ENCODE results near the gene ABLIM2. TPM values are rescaled to one million over a fixed set of nuclear protein-coding genes. Genes with fewer than 3 reads are reported as not detected.

ABLIM2 gene
- total RNA-seq, 4 donors from 2014 or later = 4.2 to 28.5 (median 8.7) TPM

DNA sequence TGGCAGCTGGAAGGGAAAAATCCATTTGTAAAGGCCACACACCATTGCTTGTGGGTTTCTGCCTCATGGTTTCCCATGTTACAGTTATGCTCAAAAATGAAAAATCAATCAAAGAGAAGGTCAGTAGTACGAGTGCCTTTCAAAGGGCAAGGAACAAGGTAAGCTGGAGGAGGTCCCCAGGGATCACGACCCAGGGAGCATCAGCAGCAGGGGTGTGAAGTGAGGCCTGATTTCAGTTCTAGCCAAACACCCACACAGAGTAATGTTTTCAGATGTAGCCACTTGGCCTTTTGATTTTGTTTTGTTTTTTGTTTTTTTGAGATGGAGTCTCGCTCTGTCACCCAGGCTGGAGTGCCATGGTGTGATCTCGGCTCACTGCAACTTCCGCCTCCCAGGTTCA lies 149.5 kb downstream of the ABLIM2 start:
- no peaks in the 10 kb centered on the region for H3K9me3 ChIP-seq
- H3K36me3 ChIP-seq = peaks cover 7 to 30% (median 14%) of the 10 kb centered on the region in 4 donors
- H3K4me3 ChIP-seq = no peak overlapping the region
- WGBS = 93% methylated on average over 5 of the region's 5 CpGs
- no peaks in the 10 kb centered on the region for H3K27me3 ChIP-seq
- peaks cover 0 to 16% (median 11%) of the 10 kb centered on the region in 4 donors for H3K4me1 ChIP-seq
- TF ChIP-seq POLR2A (IDR thresholded peaks at IDR 0.05; ENCODE audit: low read depth) (no peak), POLR2AphosphoS5 (IDR thresholded peaks at IDR 0.05) (no peak), EP300 (IDR thresholded peaks at IDR 0.05) (no peak)
- TF ChIP-seq, protein P1, sequence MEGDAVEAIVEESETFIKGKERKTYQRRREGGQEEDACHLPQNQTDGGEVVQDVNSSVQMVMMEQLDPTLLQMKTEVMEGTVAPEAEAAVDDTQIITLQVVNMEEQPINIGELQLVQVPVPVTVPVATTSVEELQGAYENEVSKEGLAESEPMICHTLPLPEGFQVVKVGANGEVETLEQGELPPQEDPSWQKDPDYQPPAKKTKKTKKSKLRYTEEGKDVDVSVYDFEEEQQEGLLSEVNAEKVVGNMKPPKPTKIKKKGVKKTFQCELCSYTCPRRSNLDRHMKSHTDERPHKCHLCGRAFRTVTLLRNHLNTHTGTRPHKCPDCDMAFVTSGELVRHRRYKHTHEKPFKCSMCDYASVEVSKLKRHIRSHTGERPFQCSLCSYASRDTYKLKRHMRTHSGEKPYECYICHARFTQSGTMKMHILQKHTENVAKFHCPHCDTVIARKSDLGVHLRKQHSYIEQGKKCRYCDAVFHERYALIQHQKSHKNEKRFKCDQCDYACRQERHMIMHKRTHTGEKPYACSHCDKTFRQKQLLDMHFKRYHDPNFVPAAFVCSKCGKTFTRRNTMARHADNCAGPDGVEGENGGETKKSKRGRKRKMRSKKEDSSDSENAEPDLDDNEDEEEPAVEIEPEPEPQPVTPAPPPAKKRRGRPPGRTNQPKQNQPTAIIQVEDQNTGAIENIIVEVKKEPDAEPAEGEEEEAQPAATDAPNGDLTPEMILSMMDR (IDR thresholded peaks at IDR 0.05) = no peak
- intact Hi-C loops (cut with DNase I) = no loop called here
- no peak for DNase-seq (ENCODE audit: extremely low spot score)
- no peak overlapping the region for H3K27ac ChIP-seq (replicated peaks in 1 of 4)

DNA sequence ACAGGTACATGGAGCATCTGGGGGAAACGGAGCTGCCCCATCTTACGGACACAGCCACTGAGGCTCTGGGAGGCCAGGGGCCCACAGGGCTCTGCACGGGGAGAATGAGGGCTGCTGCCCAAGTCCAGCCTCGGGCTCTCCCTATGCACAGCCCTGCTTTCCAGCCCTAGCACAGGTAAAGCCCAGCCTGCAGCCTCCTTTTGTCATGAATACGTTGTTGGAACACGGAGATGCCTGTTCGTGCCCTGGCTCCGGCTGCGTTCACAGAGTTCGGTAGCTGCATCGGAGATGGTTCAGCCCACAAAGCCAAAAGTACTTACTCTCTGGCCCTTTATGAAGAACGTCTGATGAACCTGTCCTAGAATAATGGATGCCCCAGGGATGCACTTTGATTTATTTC lies 150.2 kb downstream of the ABLIM2 start:
- TF ChIP-seq, protein P1 (IDR thresholded peaks at IDR 0.05) = no peak
- no peak for TF ChIP-seq POLR2A (IDR thresholded peaks at IDR 0.05; ENCODE audit: low read depth)
- no peak for TF ChIP-seq EP300 (IDR thresholded peaks at IDR 0.05)
- no peak for TF ChIP-seq POLR2AphosphoS5 (IDR thresholded peaks at IDR 0.05)
- Histone ChIP-seq H3K27me3 (no peaks in the 10 kb centered on the region), H3K27ac (replicated peaks in 1 of 4) (no peak overlapping the region), H3K9me3 (no peaks in the 10 kb centered on the region), H3K4me1 (peaks cover 0 to 16% (median 11%) of the 10 kb centered on the region in 4 donors), H3K4me3 (no peak overlapping the region), H3K36me3 (peaks cover 7 to 30% (median 14%) of the 10 kb centered on the region in 4 donors)
- WGBS = 93% methylated on average over 10 of the region's 12 CpGs
- intact Hi-C loops (cut with DNase I) = no loop called here
- no peak for DNase-seq (ENCODE audit: extremely low spot score)

DNA sequence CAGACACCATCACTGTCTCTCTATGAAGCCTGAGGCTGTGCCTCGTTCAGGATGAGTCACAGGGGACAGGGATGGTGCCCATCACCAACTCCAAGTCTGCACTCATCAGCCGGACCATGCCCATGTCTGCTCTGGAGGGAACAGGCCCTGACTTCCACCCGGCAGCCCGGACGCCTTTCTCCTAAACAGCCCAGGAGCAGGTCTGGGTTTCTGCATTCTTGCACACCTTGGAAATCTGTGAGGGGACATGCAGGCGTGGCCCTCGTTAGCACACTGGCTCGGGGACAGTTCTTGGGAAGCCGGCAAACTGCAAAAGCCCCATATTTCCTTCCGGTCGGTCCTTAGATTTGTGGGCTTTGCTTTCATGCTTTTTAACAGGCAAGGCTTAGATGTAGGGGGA lies 151.0 kb downstream of the ABLIM2 start:
- no peak overlapping the region for H3K4me3 ChIP-seq
- no peaks in the 10 kb centered on the region for H3K27me3 ChIP-seq
- no peak overlapping the region for H3K27ac ChIP-seq (replicated peaks in 1 of 4)
- intact Hi-C loops (cut with DNase I) = no loop called here
- peaks cover 7 to 30% (median 14%) of the 10 kb centered on the region in 4 donors for H3K36me3 ChIP-seq
- 86% methylated on average over 10 of the region's 11 CpGs for WGBS
- DNase-seq (ENCODE audit: extremely low spot score) = no peak
- peaks cover 0 to 16% (median 11%) of the 10 kb centered on the region in 4 donors for H3K4me1 ChIP-seq
- no peak for TF ChIP-seq POLR2AphosphoS5 (IDR thresholded peaks at IDR 0.05)
- TF ChIP-seq, protein P1 (IDR thresholded peaks at IDR 0.05) = no peak
- no peak for TF ChIP-seq EP300 (IDR thresholded peaks at IDR 0.05)
- no peak for TF ChIP-seq POLR2A (IDR thresholded peaks at IDR 0.05; ENCODE audit: low read depth)
- H3K9me3 ChIP-seq = no peaks in the 10 kb centered on the region

DNA sequence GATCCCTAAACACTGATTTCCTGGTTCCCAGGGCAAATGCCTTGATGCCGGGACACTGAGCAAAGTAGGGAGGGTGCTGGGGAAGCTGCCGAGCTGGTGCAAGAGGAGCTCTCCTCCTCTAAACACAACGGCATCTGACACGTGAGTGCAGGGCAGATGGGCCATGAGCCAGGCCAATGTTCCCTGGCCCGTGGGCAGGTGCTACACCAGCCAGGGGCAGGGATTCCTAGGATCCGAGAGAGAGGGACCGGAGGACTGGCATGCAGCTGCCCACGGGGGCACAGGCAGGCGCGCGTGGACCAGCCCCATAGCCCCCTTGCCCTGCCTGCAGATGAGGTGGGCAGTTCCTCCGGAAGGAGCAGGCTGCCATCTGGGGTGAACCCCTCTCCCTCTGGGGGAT lies 152.1 kb downstream of the ABLIM2 start:
- TF ChIP-seq EP300 (IDR thresholded peaks at IDR 0.05) = no peak
- TF ChIP-seq, protein P1 (IDR thresholded peaks at IDR 0.05) = no peak
- TF ChIP-seq POLR2A (IDR thresholded peaks at IDR 0.05; ENCODE audit: low read depth) = no peak
- TF ChIP-seq POLR2AphosphoS5 (IDR thresholded peaks at IDR 0.05) = no peak
- H3K4me3 ChIP-seq = no peak overlapping the region
- 78% methylated on average over 8 of the region's 12 CpGs for WGBS
- H3K27me3 ChIP-seq = no peaks in the 10 kb centered on the region
- H3K4me1 ChIP-seq = peaks cover 0 to 16% (median 10%) of the 10 kb centered on the region in 4 donors
- peaks cover 7 to 30% (median 14%) of the 10 kb centered on the region in 4 donors for H3K36me3 ChIP-seq
- no peak for DNase-seq (ENCODE audit: extremely low spot score)
- H3K9me3 ChIP-seq = no peaks in the 10 kb centered on the region
- intact Hi-C loops (cut with DNase I) = no loop called here
- H3K27ac ChIP-seq (replicated peaks in 1 of 4) = no peak overlapping the region

DNA sequence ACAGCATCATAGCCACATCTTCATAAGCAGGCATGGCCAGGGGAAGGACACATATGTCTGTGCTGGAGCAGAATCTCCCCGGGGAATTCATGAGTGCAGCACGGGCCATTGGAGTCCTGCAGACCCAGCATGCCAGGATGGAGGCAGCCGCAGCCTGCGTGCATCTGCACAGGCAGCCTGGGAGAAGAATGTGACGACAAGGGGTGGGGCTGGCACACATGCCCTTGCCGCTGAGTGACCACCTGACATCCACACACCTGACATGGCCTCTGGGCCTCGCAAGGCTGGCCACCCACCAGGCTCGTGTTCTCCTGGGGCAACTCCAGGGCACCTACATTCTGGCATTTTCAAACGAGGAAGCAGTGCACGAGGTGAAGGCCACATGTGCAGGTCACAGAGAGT lies 152.8 kb downstream of the ABLIM2 start:
- Histone ChIP-seq H3K27ac (replicated peaks in 1 of 4) (no peak overlapping the region), H3K4me3 (no peak overlapping the region), H3K36me3 (peaks cover 7 to 32% (median 14%) of the 10 kb centered on the region in 4 donors), H3K4me1 (peaks cover 0 to 10% (median 6%) of the 10 kb centered on the region in 4 donors), H3K9me3 (no peaks in the 10 kb centered on the region), H3K27me3 (no peaks in the 10 kb centered on the region)
- no peak for TF ChIP-seq POLR2AphosphoS5 (IDR thresholded peaks at IDR 0.05)
- no peak for TF ChIP-seq EP300 (IDR thresholded peaks at IDR 0.05)
- WGBS = 88% methylated on average over 8 of the region's 10 CpGs
- DNase-seq (ENCODE audit: extremely low spot score) = no peak
- intact Hi-C loops (cut with DNase I) = no loop called here
